NCI-H2196 (cell line): ENCODE data around the gene CREBBP.
"Not testable (repeated sequence)": the region's sequence is repeated elsewhere in the genome, so short reads cannot be mapped to it uniquely, and the experiment has no call there.

Experiments
- DNase-seq: peaks from one replicate; lab custom pipeline; 2025; ENCODE audit not compliant: unreplicated experiment; lab: John Stamatoyannopoulos, UW

Gene CREBBP

DNA sequence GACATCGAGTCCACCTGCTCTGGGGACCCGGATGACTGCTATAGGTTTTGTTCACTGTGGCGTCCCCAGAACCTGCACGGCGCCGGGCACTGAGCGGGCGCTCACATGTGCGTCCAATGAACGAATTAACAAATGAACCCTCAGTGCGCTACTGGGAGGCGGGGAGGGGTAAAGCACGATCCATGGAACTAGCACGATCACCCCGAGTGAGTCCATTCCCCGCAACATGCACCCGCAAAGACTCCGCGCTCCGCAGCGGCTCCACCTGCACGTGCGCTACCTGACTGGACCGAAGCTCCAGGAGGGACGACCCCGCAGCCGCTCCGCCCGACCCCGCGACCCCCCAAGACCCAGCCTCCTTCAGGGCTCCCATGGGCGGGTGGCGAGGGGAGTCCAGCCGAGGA is 163.7 kb downstream of the CREBBP start:
- peak; percentile 16 for DNase-seq

DNA sequence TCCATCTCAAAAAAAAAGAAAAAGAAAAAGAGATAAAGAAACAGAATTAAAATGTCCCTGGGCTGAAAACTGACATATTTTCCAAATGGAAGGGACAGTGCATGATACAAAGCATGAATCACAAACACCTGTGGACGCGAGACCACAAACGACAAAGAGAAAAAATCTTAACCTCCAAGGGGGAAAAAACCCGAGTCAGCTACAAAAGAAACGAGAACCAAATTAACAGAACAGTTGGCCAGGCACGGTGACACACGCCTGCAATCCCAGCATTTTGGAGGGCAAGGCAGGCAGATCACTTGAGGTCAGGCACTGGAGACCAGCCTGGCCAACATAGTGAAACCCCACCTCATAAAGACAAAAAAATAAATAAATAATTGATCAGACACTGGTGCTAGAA is 165.1 kb downstream of the CREBBP start:
- DNase-seq = no peak

- DNase-seq = not testable (repeated sequence)
These were observed 166.1 kb downstream of the CREBBP start for GRCh38 chr16:3714378-3714777.

- no peak for DNase-seq
These were observed 166.8 kb downstream of the CREBBP start for GRCh38 chr16:3713587-3714242.

DNA sequence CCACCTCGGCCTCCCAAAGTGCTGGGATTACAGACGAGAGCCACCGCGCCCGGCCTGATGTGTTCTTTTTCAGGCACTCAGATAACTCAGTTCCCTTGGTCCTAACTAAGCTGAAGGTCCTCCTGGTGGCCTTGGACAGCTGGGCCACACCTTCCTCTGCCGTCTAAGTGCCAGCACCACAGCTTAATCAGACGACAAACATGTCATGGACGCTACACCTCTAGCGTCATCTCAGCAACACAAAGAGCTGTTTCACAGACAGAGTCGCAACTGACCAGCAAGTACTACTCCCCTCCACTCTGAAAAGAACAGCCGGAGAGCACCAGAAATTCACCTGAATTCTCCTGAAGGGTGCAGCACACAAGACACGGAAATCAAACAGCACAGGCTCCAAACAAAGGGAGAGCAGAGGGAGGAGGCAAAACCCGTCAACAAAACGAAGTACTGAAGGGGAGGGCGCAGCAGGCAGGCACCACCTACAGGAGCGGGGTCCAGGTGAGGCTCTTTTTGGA is 167.6 kb downstream of the CREBBP start:
- no peak for DNase-seq

- DNase-seq = no peak
These were observed 174.1 kb downstream of the CREBBP start for GRCh38 chr16:3706253-3707012.

DNA sequence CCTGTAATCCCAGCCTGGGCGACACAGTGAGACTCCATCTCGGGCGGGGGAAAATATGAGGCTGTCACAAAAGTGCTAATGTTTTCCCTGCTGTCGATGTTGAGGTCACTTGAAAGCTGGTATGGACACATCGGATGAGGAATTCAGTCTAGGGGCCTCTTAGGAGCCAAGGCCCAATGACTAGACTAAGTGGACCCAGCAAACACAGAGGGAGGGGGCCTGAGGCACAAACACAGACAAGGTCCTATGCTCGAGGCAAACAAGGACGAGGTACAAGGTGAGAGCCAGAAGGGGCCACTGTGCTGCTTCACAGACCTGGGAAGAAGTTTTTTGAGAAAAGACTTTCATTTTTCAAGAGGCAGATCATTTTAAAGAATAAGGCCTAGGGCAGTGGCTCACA is 178.4 kb downstream of the CREBBP start:
- no peak for DNase-seq

GRCh38 chr16:3701531-3701930 is 179.0 kb downstream of the CREBBP start:
- DNase-seq = no peak

- no peak for DNase-seq
These were observed 181.6 kb downstream of the CREBBP start for GRCh38 chr16:3698941-3699340.

GRCh38 chr16:3696425-3697218 is 183.9 kb downstream of the CREBBP start:
- DNase-seq = no peak

GRCh38 chr16:3695610-3696369 is 184.7 kb downstream of the CREBBP start:
- DNase-seq = no peak

DNA sequence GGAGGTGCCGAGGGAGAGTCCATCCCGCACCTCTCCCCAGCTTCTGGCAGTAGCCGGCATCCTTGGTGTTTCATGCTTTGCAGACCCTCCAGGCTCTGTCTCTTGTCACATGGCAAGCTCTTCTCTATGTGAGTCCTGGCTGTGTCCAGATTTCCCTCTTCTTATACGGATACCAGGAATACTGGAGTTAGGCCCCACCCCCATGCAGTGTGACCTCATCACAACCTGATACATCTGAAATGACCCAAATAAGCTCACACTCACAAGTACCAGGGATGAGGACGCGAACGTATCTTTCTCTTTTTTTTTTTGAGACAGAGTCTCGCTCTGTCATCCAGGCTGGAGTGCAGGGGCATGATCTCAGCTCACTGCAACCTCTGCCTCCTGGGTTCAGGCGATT is 186.5 kb downstream of the CREBBP start:
- DNase-seq = no peak

DNA sequence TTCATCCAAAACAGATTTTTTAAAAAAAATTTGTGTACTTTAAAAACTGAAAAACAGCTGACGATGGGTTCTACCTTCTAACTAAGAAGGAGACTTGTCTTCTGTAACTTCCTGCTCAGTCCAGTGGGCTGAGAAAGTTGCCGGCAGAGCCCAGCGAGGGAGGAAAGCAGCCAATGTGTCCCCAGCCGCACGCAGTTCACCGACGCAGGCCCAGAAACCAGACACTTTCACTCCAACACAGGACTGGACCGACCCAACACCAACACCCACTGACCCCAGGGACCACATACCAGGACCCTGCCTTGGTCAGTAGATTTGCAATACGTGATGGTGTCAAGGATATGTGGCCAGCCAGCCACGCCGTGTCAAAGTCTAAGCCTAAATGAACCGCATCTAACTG is 188.8 kb downstream of the CREBBP start:
- DNase-seq = no peak

- no peak for DNase-seq
These were observed 189.4 kb downstream of the CREBBP start for GRCh38 chr16:3690980-3691720.

DNA sequence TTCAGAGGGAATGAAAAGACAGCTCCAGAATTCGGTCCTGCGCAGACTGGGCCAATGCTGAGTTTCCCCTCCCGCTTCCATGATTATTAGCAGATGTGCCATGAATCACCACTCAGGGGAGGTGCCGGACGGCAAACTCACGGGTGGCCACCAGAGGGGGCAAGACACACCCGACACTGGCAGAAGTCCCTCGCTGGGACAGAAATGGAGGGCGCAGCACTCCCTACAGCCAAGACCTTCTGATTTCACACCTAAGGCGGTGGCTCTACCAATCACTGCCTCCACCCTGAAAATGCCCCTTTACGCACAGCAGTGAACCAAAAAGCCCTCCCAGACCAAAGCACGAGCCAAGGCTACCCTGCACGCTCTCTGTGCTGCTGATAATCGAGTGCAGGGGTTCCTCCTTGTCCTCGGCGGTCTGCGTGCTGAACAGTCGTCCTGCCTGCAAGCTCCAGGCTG is 190.0 kb downstream of the CREBBP start:
- DNase-seq = peak; percentile 81

GRCh38 chr16:3689731-3690130 is 190.8 kb downstream of the CREBBP start:
- no peak for DNase-seq

GRCh38 chr16:3687792-3688191 is 192.7 kb downstream of the CREBBP start:
- no peak for DNase-seq

GRCh38 chr16:3687021-3687420 is 193.5 kb downstream of the CREBBP start:
- no peak for DNase-seq

DNA sequence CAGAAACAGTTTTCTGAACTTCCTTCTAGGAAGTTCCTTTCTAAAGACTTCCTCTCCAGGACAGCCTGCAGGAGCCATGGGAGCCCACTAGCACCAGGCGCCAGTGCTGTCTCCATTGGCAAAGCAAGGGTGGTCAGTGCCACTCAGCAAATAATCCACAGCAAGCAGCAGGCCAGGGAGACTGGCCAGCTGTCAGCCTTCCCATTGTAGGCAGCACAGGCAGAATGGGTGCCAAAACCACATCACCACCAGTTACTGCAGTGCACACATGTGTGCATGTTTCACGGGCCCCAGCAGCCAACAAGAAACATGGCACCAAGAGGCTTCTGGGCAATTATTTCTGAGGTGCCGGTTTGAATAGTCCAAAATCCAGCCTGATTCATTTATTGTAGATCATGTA is 199.3 kb downstream of the CREBBP start:
- no peak for DNase-seq

DNA sequence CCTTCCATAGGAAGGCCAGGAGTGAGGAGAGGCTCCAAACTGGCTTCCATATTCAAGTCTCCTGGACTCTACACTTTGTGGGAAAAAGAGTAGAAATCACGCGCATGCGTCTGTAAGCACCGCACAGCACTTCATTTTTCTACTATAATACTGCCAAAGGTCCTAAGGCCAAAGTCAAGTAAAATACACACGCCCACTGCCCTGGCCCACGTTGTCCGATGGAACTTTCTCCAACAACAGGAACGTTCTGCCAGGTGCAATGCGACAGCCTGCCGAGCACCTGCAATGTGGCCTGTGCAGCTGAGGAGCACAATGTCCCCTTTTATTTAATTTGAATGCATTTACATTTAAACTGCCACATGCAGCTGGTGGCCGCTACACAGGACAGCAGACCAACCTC is 202.5 kb downstream of the CREBBP start:
- no peak for DNase-seq
